Fibroblast of villous mesenchyme (primary cell): Measurements from ENCODE around the gene GSKIP. TPM values are rescaled to one million over a fixed set of nuclear protein-coding genes. Genes with fewer than 3 reads are reported as not detected.

Source experiments
- DNase-seq: peaks from one replicate; pipeline ENCODE4 v3.0.0-alpha.2; 2010; ENCODE audit warnings: low read depth
- H3K4me3 ChIP-seq: 2 replicates; pipeline ENCODE4 v1.5.1; 2011; ENCODE audit warnings: low read depth, mild to moderate bottlenecking, low read length
- total RNA-seq: library from RNA; depleted of rRNA; stranded (reverse); fragments of >200 nt; gene quantifications from 2 replicates; pipeline ENCODE4 v1.2.3, GENCODE V29; 2012
- TF ChIP-seq, protein P1 (sequence below): IDR thresholded peaks from 2 replicates; pipeline ENCODE4 v1.5.1; 2012; ENCODE audit warnings: low read depth, mild to moderate bottlenecking, low read length; ENCODE audit not compliant: insufficient read depth

Gene GSKIP
- total RNA-seq, 1 donor: 45.8 TPM

DNA sequence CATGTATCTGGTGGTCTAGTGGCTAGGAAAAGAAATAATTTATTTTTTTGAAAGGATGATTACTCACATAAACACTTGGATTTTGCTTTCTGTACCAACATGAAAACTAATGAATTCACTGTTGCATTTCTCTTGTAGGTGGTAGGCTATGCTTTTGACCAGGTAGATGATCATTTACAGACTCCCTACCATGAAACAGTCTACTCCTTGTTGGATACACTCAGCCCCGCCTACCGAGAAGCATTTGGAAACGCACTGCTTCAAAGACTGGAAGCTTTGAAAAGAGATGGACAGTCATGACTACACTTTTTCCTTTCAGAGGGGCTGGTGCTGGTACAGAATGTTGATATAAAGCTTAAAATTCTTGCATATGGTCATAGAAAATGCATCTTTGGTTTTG lies 22.1 kb downstream of the GSKIP start:
- no peak overlapping the region for H3K4me3 ChIP-seq
- TF ChIP-seq, protein P1, sequence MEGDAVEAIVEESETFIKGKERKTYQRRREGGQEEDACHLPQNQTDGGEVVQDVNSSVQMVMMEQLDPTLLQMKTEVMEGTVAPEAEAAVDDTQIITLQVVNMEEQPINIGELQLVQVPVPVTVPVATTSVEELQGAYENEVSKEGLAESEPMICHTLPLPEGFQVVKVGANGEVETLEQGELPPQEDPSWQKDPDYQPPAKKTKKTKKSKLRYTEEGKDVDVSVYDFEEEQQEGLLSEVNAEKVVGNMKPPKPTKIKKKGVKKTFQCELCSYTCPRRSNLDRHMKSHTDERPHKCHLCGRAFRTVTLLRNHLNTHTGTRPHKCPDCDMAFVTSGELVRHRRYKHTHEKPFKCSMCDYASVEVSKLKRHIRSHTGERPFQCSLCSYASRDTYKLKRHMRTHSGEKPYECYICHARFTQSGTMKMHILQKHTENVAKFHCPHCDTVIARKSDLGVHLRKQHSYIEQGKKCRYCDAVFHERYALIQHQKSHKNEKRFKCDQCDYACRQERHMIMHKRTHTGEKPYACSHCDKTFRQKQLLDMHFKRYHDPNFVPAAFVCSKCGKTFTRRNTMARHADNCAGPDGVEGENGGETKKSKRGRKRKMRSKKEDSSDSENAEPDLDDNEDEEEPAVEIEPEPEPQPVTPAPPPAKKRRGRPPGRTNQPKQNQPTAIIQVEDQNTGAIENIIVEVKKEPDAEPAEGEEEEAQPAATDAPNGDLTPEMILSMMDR: no peak
- DNase-seq: no peak

GRCh38 chr14:96390965-96391292 lies 27.6 kb downstream of the GSKIP start:
- TF ChIP-seq, protein P1: no peak
- H3K4me3 ChIP-seq: peak overlapping the region; percentile 76
- DNase-seq: no peak

DNA sequence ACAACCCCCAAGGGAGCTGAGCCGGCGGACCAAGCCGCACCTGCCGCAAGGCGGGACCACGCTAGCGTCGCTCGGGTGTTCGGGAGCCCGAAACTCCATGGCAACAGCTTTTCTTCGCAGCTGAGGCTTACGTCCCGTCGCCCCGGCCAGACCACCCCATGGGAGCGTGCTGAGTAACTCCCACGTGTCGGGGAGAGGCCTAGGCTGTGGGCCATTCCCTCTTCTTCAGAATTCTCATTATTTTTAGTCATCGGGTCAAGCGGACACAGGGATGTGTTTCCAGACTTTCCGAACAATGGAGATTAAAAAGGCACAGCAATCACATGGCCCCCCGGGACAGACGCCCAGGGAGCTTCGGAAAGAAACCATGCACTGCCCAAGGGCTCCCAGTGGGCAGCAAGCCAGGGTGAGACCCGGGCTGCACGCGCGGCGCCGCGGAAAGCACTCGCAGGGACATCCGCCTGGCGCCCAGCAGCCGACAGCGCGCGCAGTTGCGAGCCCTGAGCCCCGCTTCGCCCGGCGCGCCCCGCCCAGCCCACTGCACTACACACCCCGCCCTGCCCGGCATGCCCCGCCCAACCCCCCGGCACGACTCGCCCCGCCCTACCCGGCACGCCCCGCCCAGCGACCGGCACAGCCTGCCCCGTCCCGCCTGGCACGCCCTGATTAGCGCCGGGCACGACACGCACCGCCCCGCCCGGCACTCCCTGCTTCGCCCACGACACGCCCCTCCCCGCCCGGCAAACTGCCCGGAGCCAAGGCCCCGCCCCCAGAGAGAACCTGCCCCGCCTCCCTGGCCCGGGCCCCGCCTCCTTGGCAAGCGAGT lies 28.2 kb downstream of the GSKIP start:
- TF ChIP-seq, protein P1: no peak
- peak overlapping the region; percentile 78 for H3K4me3 ChIP-seq
- peak; percentile 97 for DNase-seq

GRCh38 chr14:96393071-96393691 lies 29.9 kb downstream of the GSKIP start:
- no peak overlapping the region for H3K4me3 ChIP-seq
- no peak for DNase-seq
- TF ChIP-seq, protein P1: no peak

DNA sequence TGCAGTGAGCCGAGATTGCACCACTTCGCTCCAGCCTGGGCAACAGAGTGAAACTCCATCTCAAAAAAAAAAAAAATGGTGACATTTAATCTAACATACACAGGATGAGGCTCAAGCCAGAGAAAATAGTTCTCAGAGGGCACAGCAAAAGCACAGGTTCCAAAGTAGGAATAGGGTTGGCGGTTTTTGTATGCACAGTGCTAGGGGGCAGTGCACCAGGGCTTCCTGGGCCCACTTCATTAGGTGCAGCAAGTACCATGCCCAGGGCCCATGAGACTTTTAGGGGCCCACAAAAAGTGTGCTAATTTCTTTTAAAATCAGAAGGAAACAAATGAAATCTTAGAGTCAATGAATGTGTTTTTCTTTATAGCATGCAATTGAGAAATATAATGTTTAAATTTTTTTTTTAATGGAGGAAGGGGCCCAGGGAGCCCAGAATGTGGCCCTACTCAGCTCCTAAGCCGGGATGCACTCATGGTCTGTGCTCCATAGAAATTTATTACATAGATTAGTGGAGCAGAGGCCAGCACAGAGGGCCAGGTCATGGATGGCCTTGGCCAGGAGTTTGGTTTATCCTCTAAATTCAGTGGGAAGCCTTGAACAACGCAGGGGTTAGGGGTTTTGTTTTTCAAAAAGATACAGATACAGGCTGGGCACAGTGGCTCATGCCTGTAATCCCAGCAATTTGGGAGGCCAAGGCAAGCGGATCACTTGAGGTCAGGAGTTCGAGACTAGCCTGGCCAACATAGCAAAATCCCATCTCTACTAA lies 30.9 kb downstream of the GSKIP start:
- H3K4me3 ChIP-seq: no peak overlapping the region
- TF ChIP-seq, protein P1: no peak
- DNase-seq: no peak

DNA sequence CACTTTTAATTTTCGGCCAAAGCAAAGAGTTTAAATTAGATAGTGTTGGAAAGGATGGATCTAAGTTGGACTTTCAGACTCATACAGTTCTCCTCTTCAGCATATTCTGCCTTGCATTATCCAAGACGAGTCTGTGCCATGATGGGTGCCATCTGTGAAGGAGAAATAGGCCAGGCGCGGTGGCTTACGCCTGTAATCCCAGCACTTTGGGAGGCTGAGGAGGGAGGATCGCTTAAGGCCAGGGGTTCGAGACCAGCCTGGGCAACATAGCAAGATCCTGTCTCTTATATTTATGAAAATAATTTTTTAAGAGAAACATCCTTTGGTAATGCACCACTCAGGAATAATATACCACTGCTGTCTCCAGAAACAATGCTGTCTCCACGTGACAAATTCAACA lies 35.1 kb downstream of the GSKIP start:
- no peak overlapping the region for H3K4me3 ChIP-seq
- TF ChIP-seq, protein P1: no peak
- no peak for DNase-seq
